ENCODE data around the gene STK32C.
"Not testable (repeated sequence)": the region's sequence is repeated elsewhere in the genome, so short reads cannot be mapped to it uniquely, and the experiment has no call there.

The STK32C gene

DNA sequence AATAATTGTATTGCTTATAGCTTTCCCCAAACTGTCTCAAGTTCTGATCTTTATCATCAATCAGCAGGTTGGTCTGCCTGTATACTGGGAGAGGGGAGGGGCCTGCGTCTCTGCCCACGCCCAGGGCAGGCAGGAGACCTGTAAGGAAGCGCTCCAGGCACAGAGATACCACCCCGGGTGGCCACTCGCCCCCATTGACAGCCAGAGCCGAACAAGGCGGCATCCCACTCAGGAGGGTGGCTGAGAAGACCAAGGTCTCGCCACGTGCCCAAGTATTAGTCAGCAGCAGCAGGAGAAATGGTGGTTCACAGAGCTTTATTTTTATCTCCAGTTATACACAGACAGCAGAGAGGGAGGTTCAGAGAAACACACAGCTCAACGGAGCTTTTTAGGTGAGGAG lies 7.2 kb downstream of the STK32C start:
- DNase-seq = no peak

DNA sequence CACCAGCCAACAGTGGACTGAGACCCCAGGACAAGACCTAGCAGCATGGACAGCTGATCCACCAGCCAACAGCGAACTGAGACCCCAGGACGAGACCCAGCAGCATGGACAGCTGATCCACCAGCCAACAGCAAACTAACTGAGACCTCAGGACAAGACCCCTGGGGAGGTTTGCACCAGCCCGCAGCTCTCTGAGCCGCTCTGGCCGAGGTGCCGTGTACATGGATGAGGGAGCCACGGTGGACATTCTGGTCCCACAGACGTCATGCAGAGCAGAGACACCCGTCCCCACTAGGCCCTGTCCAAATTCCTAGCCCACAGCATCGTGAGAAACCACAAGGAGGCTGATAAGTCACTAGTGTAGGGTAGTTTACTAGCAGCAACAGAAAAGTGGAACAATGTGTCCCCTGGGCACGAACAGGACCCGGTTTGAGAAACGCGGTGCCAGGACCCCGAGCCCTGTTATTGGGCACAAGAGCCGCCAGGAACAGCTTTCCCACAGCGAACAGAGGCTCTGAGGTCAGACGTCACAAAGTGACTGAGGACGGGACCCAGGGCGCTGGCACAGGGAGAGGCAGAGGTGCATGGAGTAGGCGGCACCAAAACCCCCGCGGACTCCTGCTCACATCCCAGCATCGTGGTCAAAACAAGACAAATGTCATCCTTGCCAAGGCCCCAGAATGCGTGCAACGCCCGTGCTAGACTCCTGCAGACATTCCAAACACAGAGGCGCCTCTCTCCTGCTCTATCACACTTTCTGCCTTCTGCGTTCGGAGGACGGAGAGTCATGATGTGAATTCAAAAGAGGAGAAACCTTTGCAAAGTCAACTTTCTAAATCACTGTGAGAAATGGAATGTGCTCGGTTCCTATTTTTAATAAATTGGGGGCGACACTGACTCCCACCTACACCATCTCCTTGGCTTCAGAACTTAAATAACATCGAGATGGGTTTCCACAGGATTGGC lies 8.1 kb downstream of the STK32C start:
- no peak for DNase-seq

DNA sequence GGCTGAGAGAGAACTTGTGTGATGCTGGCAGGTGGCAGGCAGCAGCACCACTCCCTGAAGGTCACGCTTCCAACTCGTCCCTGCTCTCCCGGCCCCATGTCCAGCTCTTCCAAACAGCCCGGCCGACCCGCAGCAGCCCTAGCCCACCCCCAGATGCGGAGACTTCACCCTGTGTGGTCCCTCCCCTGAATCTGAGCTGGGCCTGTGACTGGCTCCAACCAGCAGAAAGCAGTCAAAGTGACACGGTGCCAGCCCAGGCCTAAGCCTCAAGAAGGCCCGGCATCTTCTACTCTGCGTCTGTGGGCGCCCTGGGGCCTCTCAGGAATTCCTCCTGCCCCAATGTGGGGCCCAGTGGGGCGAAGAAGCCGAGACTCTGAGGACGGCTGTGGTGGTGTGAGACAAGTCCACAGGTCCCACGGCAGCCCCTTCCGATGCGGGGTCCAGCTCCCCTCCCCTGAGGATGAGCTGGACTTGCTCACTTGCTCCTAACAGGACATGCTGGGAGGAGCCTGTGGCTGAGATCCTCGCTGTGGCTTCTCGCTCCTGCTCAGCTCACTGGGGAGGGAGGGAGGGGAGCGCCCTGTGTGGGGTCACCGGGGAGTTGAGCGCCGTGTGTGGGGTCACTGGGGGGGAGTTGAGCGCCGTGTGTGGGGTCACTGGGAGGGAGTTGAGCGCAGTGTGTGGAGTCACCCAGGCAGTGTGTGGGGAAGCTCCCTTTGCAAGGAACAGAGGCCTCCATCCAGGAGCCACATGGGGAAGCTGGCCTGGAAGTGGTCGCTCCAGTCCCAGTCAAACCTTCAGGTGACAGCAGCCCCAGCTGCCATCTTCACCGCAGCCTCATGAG lies 9.5 kb downstream of the STK32C start:
- DNase-seq = no peak

DNA sequence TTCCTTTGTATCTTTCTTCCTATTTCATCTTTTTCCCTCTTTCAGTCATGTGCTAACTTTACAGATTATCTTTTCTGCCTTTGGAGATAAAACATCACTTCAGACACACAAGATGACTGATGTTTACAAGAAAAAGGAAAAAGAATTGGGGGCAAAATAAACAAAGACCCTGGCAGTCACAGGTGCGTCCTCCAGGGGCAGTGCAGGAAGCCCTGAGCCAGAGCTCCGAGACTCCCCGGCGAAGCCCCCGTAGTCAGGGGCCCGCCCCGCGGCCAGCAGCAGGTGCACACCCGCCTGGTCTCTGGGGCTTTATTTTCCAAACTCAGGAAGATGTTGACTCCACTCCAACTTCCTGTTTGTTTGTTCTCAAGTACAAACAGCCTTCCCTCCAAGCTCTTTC lies 10.2 kb downstream of the STK32C start:
- no peak for DNase-seq

DNA sequence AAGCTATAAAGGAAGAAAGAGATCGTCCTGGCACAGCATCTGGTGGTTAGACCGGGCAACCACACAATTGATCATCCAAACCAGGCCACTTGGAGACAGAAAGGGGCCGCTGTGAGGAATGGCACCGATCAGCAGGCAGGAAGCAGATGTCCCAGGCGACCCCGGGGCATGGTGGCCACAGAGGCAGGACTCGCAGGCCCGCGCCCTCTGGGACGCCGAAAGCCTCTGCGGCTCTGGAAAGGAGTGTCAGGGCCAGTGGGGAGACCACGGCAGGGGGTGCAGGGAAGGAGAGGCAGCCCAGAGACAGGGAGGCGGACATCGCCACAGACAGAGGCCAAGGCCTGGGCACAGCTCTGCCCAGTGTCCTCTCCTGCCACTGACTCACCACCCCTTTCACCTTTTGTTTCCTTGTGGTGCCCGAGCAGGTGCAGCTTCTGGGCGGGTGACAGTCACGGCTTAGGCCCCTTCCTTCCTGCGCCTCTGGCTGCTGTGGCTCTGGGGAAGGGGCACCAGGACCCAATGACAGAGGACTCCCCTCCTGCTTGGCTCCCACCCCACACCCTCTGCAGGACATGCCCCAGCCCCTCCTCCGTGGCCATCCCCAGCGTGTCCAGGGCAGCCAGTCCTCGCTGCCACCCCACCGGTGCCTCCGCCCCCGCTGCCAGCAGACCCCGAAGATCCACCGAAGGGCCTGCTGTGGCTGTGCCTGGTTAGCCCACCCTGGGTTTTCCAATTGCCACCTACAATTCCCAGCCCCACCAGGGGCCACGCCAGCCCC lies 10.9 kb downstream of the STK32C start:
- no peak for DNase-seq

DNA sequence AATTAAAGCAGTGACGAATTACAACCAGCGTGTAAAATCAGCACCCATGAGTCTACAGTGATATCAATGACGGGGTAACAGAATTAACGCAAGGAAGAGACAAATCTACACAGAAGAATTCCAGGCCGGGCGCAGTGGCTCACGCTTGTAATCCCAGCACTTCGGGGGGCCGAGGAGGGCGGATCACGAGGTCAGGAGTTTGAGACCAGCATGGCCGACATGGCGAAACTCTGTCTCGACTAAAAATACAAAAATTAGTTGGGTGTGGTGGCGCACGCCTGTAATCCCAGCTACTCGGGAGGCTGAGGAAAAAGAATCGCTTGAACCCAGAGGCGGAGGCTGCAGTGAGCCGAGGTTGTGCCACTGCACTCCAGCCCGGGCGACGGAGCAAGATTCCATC lies 12.3 kb downstream of the STK32C start:
- not testable (repeated sequence) for DNase-seq

DNA sequence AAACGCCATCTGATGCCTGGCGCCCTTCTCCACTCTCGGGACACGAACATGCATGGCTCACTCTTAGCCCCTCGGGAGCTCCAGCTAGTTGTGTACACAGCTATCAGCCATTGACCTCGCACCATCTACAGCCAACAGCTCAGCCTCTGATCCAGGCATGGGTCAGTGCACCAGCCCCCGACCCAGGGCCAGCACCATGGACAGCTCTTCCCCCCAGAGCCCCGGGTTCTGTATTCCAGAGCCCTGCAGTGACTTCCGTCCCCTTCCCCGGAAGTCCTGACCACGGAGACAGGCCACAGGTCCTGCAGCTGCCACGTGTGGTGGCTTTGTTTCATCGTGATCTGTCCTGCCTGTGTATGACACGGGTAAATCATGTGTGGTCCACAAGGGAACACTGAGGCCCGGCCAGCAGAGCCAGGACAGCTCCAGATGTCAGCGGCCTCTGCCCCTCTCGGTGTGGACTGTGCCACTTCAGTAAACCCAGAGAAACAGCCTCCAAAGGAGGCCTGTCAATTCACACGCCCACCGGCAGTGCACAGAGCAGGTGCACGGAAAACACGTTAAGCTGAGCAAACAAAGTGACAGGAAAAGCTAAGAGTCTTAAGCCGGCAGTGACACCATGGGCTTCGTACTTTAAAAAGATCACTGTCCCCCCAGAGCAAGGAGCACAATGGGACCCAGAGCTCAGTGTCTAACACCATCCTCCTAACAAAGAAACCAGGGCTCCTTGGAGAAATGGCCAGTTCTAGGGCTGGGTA lies 13.0 kb downstream of the STK32C start:
- no peak for DNase-seq

DNA sequence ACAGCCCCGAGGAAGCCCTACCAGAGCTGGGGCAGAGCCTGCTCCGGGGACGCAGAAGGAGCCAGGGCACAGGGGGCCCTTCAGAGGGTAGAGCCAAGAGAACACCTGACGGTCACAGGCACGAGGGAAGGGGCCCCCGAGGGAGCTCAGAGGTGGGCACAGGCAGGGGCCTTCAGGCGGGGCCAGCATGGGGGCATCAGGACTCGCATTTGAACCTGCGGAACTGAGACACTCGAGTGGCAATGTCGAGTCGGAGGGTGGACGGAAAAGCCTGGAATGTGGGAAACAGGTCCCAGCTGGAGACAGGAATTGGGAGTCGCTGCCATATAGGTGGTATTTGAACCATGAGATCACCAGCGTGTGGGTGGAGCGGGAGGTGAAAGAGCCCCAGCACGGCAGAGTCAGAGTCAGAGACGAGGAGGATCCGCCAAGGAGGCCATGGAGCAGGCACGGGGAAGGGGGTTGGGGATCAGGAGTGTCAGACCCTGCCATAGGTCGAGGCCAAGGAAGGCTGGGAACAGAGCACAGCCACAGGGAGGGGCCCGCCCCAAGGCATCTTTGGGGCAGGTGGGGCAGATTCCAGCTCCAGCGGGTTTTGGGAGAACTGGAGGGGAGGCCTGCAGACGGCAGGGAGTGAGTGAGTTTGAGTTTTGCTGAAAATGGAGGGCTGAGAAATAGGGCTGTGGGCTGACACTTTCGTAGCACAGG lies 13.8 kb downstream of the STK32C start:
- DNase-seq = no peak

DNA sequence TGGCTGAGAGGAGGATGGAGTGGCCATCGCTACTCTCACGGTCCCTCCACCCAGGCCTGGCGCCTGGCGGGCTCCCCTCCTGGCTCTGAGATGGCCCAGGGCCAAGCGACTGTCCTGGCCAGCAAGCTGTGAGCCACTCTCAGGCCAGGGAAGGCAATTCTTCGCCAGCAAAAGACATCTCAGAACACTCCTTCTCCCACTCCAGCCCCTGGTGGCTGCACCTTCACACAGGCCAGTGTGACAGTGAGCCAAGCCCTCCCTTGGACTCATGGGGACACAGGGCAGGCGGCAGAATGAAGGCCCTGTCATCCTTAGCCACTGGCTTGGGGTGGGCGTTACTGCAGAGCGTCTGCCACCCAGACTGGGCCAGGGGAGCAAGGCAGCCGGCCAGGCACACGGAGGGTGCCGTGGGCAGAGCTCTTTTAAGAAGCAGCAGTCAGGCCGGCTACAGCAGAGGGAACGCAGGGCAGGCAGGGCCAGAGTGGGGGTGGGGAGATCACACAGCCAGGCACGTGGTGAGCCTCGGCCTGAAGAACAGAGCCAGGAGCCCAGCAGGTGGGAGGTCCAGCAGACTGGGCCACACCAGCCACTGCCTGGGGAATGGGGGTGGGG lies 14.4 kb downstream of the STK32C start:
- DNase-seq = no peak

DNA sequence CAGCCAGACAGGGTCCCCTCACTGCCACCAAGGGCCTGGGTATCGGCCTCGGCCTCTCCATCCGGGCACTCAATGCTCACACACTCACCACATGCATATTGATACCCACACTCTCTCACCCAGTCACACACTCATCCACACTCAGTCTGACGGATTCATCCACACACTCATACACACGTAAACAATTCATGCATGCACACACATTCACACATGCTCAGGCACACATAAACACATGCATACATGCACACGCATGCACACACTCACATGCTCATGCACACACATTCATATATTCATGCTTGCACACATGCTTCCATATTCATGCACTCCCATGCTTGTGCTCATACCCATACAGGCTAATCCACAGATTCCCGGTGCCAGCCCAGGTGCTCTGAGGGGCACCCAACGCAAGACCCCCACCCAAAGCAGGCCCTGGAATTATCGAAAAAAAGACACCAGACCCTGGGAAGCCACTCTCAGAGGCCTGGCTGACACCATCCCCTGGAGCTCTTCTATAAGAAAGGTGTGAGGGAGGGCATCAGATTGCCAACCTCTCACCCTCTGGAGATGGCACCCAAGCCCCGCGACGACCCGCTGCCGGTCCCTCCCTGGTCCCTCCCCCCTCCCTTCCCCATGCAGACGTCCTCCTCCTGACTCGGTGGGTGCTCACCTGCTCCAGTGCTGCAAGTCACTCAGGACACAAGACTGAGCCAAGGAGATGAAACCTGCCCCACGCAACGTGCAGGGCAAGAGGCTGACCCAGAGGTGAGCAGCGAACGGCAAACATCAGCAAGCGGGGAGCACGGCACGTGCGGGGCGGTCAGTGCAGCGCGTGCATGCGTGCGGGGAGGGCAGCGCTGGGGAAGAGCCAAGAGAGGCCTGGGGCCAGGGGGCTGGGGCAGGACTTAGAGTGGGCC lies 15.2 kb downstream of the STK32C start:
- DNase-seq = no peak

DNA sequence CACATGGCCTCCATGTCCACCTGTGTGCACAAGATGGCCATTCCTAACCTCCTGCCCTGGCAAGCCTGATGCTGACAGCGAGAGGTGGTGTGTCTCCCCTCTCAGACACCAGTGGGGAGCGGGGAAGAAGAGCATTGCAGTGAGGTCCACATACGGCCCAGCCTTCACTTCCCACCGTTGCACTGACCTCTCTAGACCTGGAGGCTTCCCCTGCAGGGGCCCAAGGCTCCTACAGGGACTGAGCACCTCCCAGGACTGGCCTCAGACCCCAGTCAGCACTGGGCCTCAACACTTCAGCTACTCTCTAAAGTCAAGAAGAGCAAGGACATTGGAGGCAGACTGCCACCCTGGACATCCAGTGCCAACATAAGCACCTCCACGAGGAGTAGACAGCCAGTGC lies 15.9 kb downstream of the STK32C start:
- DNase-seq = no peak

DNA sequence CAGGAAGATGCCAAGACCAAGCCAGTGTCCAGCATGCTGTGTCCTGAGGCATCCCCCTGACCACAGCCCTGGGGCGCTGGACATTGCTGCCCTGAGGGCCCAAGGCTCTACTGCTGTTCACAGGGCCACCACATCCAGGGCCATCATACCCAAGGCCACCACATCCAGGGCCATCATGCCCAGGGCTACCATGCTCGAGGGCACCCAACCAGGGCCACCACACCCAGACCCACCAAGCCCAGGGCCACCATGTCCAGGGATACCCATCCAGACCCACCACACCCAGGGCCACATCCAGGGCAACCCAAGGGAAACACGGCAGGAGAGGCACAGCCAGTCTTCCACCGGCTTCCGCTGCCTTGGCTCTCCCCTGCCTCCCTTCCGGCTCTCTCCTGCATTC lies 17.1 kb downstream of the STK32C start:
- DNase-seq = no peak

DNA sequence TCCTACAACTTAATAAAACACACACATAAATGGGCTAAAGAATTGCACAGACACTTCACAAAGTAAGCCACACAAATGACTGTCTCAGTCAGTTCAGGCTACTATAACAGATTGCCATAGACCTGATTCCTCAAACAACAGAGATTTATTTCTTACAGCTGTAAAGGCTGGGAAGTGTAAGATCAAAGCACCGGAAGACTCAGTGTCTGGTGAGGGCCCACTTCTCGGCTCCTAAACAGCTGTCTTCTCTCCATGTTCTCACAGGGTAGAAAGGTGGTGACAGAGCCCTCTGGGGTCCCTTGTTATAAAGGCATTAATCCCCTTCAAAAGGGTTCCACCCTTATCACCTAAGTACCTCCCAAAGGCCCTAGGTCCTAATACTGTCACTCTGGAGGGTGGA lies 18.3 kb downstream of the STK32C start:
- no peak for DNase-seq

DNA sequence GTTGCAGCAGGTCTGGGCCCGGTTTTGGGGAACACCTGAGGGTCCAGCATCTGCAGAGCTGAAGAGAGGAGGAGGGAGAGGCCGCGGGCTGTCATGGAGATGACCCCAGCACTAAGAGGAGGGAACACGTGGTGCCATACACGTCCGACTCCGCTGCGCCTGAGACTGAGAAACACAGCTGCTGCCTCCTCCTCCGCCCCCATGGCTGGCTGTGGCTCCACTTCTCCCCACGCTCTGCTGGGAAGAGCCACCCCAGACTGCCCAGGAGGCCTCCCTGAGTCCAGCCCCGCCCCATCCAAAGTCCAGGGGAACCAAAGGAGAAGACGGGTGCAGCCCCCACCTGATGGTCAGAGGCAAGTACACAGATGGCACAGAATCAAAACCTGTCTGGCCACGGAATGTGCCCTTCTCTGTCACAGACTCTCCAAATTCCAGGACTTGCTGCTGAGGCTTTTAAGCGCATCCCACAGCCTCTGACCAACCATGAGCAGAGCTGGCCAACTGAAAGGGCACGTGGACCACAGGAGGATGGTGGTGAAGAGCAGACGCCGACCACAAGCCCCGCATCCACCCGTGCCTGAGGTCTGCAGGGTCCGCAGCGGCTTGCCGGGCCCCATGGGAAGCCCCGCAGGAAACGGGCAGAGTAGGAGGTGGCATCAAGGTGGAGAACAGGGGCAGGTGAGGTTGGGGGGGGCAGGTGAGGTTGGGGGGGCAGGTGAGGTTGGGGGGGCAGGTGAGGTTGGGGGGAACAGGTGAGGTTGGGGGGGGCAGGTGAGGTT lies 24.0 kb downstream of the STK32C start:
- no peak for DNase-seq

DNA sequence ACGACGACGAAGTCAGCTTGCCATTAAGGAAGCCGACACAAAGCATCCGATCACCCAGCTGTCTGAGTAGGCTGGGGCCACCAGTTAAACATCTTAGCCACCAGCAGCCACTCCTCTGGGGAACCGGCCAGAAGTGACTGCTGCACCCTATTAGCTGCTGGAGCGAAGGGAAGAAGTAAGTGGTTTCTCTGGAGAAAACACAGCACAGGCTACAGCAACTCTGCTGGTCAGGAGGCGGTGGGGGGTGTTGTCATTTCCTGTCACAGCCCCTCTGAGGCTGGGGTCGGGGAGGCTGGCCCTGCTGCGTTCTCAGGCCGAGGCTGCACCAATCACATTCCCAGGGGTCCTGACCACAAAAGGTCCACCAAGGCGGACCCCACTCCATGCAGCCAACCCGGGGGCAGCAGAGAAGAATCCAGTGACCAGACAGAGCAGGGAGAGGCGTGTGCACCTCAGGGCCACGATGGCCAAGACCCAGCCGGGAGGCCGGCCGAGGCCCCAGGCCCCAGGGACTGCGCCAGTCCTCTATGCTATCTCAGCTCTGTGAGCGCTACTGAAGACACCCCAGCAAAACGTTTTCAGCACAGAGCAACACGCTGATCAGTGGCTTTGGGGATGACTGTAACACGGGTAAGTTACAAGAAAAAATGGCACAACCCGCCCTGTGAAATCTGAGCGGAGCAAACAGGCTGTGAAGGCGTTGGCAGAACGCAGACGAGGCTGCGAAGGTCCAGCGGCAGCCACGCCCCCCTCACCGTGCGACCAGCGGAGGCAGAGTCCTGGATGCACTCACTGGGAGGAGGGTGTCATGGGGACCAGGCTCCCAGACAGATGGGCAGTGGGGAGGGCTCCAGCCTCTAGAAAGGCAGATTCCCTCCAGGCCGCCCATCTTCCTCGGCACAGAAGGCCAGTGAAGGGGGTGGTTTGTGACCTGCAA lies 24.8 kb downstream of the STK32C start:
- DNase-seq = no peak

DNA sequence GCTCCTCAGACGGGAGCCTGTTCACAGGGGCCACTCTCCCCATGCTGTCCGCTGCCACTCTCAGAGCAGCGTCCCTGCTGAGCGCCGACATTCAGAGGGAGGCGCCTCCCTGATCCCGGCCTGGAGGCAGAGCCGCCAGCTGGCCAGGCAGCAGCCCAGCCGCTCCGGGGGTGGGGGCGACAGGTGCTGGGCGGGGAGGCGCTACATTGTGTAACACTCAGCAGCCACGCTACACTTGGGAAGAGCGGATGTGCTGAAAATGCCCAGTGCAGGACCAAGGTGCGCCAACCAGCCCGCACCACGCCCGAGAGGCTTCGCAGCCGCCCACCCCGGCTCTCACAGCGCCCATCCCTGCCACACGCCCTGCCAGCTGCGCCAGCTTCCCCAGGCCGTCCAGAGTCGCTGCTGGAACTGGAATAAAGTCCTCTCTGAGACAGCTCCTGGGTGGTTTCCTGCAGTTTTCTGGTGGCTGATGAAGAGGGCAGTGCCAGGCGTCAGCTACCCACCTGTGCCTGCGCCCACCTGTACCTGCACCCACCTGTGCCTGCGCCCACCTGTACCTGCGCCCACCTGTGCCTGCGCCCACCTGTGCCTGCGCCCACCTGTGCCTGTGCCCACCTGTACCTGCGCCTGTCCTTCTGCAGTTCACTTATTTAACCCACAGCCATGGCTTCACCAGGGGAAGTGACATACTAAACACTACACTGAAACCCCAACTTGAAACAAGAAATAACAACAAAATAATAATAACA lies 25.7 kb downstream of the STK32C start:
- no peak for DNase-seq

DNA sequence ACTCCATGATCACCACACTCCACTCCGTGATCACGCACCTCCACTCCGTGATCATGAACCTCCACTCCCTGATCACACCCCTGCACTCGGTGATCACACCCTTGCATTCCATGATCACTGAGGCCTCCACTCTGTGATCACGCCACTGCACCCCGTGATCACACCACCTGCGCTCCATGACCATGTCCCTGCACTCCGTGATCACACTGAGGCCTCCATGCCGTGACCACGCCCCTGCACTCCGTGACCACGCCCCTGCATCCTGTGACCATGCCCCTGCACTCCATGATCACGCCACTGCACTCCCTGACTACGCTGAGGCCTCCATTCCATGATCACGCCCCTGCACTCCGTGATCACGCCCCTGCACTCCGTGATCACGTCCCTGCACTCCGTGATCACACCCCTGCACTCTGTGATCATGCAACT lies 27.1 kb downstream of the STK32C start:
- DNase-seq = no peak
